Activated CD8-positive, alpha-beta memory T cell treated with anti-CD3 and anti-CD28 coated beads for 1 hour (primary cell): ENCODE data around the gene CCDC3.
"Not testable (repeated sequence)": the region's sequence is repeated elsewhere in the genome, so short reads cannot be mapped to it uniquely, and the experiment has no call there.

Experiments
- DNase-seq, 2 donors: peaks; one replicate each; pipeline ENCODE4 v3.0.0-alpha.2; 2020; ENCODE audit warnings: low read depth in 1 of 2; ENCODE audit errors: extremely low read depth in 1 of 2

CCDC3 gene

DNA sequence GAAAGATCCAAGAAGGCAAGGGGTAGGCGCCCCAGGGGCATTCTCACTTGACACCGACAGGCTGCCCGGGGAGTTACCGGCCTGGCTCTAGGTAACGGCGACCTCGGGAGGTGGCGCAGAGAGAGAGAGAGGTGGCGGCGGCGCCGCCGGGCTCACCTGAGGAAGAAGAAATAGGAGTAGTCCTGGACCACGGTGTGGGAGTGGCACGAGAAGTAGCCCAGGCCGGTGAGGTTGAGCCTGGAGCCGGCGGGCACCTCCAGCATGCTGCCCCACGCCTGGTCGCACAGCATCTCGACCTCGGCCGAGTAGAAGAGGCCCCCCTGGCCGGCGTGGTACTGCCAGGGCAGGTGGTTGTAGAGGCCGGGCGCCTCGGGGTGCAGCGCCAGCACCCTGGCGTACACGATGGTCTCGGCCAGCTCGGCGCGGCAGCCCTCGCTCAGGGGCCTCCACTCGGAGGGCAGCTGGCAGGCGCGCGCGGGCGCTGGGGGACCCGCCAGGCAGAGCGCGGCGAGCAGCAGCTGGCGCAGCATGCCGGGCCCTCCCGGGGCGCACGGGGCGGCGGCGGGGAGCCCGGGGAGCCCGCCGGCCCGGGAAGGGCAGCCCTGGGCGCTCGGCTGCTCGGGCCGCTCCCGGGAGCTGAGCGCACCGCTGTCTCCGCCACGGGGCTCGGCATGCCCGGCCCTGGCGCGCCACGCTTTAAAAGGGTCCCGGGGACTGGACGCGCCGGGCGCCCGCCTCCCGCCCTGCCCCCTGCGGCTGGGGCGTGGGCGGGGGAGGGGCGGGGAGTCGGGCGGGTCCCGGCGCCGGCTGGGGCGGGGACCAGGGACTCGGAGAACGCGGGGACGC lies at the start of gene CCDC3:
Gene CCDC3 (minus strand): TSS at position 673 of the 846 bp plus-strand sequence. CDS start 143 bp downstream, at position 530.
- DNase-seq: no peak

DNA sequence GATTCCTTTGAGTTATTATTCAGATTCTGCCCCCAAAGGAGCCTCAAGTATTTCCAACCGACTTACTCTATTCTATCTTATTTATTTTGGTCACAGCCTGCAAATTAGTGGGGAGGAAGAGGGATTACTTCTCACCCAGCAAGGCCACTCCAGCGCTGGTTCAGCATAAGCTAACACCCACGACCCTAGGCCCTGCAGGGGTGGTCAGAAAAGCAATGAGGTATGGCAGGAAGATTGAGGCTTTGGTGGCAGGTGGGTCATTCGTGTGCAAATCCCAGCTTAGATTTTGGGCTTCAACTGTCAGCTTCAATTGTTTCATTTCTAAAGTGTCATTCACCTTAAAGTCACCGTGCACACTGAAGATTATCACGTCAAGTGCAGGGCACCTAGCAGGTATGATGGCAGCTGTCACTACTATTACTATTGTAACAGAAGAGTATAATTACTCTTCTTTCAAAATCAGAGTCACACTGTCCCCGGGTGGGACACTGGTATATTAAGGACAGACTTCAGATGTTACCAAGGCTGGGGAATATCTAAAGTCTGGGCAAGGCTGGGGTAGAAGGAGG lies 49.7 kb upstream of the CCDC3 start:
- DNase-seq: no peak

DNA sequence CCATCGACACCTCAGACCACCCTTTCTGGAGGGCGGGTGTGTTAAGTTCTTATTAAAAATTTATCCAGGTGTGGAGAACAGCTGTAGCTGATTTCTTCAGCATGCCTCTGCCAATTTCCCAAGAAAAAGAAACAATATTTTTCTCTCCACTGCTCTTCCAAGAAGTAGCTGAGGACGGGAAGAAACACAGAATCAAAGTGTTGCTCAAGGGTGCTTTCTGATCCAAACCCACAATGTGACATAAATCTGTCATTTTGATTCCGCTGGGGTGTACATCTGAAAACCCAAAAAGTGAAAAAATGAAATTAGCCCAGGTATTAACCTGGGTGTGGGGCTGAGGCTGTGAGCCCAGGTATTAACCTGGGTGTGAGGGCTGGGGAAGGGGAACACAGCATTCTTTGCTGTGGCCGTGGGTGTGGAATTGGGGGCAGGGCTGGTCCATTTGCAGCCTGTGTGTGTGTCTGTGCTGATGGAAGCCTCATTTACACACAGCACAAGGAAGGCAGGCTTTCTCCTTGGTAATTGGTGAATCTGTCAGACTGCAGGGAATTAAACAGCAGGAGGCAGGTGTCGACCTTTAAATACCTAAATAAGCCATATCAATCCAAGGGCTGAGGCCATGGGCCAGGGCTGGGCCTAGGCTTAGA lies 48.4 kb upstream of the CCDC3 start:
- no peak for DNase-seq

DNA sequence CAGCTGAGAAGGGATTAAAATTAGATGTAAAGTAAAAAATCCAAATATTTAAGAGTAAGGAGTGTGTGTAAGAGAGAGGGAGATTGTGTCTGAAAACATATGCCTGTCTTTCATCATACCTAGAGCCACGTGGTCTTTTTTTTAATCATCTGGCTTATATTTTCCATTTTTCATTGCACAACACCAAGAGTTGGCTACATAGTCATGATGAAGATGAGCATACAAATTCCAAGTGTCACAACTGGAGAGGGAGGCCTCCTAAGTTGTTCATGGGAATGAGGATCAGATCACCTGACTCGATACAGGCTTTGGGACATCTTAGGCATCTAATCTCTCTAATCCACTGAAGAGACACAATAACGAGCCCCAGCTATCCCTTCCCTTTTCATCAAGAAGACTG lies 47.2 kb upstream of the CCDC3 start:
- DNase-seq: no peak

DNA sequence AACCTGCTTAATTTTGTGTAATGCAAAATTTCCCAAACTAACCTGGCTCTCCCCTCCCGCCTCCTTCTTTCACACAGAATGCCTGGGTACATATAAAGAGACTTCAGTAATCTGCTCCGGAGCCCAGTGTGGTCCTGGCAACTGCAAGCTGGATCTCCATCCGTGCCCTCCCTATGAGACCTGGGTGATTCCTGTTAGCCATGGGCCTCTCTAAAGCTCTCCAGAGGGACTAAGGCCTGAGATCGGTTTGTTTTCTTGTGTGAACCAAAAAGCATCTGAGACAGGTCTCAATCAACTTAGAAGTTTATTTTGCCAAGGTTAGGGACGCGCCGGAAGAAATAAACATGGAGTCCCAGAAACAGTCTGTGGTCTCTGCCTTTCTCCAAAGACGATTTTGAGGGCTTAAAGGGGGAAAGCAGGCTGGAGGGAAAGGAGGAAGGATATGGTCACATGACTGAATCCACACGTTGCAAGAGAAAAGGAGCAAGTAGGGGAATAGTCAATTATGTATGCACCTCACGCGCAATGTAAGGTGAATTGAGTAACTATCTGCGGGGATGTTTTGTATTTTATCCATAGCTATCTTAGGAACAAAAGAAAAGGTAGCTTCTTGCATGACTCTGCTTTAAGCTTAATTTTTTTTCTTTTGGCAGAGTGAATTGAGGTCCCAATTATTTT lies 46.2 kb upstream of the CCDC3 start:
- no peak for DNase-seq

DNA sequence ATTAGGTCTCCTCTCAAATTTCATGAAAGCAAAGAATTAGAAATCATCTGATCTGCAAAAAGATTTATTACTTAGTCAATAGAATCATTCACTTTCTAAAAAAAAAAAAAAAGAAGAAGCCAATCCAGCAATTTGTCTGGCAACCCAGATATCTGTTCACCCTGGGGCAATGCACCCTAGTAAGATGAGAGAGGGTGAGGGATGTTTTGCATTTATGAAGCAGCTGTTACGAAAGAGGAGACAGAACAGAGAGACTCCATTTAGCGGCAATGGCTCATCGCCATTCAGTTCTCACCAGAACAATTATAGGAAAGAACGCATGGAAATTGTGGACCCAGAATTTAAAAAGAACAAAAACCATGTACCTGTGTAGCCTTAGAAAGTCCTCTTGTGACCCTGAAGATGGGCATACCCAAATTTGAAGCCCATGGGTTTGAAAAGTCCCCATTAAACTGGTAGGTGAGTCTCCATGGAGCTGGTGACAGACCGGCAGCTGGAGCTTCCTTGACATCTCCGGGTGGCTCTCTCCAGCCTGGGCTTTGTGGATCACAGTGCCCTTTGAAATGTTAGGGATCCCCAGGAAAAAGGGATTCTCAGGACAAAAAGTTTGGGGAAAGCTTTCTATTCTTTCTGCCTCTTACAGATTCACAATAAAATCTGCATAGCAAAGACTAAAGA lies 45.5 kb upstream of the CCDC3 start:
- no peak for DNase-seq

DNA sequence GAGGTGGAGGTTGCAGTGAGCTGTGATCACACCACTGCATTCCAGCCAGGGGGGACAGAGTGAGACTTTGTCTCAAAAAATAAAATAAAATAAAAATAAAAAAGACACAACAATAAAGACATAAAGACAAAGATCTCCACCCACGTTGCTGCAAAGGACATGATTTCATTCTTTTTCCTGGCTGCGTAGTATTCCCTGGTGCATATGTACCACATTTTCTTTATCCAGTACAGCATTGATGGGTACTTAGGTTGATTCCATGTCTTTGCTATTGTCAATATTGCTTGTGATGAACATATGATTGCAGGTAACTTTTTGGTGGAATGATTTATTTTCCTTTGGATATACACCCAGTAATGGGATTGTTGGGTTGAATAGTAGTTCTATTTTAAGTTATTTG lies 42.0 kb upstream of the CCDC3 start:
- no peak for DNase-seq

DNA sequence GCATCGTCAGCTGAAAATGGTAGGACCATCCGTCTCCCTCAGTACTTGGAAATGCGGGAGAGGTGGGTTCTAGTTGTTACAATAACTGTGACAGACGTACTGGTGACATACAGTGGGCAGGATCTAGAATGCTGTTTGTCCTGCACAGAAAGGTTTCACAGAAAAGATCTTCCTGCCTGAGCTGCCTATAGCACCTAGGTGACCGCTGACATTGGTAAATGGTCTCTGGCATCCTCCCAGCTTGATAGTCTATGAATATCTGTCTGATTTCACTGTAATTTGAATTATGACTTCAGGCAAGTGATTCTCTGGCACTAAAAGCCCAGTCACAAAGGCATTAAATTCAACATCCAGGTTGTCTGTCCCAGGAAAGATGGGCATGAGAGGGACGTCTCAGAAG lies 38.2 kb upstream of the CCDC3 start:
- no peak for DNase-seq

DNA sequence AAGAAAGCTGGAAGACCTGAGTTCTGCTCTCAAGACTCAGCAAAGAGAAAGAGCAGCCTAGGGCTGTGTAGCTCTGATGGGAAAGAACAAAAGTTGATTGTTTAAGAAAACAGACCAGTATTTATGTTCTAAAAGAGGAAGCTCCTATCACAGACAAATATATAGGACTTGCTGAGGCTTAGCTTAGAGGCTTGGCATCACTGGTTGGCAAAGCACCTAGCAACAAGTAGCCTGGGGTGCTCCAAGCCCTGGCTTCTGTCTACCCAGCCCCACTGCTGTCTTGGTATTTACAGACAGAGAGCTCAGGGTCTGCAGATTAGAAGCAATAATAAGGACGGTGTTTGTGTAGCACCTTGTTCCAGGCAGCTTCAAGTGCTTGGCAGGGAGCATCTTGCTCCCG lies 36.9 kb upstream of the CCDC3 start:
- DNase-seq: no peak

DNA sequence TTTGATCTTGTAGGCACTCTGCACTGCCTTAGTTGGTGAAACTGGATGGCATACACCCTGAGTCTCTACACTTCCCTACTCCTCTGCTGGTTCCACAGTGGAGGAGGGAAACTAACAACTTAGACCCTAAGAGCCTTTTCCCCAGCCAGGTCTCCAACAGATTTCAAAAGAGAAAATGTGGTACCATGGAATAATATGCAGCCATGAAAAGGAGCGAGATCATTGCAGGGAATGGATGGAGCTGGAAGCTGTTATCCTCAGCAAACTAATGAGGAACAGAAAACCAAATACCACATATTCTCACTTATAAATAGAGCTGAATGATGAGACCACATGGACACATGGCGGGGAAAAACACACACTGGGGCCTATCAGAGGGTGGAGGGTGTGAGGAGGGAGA lies 36.3 kb upstream of the CCDC3 start:
- no peak for DNase-seq

DNA sequence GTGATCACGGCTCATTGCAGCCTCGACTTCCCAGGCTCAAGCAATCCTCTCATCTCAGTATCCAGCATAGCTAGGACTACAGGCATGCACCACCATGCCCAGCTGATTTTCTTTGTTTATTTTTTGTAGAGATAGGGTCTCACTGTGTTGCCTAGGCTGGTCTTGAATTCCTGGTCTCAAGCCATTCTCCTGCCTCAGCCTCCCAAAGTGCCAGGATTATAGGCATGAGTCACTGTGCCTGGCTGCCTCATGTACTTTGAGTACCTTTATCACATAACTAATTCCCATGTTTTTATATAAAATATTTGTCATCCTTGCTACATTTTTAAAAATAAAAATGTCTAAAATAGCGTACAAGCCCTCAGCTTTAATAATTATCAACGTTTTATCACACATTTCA lies 35.3 kb upstream of the CCDC3 start:
- no peak for DNase-seq

DNA sequence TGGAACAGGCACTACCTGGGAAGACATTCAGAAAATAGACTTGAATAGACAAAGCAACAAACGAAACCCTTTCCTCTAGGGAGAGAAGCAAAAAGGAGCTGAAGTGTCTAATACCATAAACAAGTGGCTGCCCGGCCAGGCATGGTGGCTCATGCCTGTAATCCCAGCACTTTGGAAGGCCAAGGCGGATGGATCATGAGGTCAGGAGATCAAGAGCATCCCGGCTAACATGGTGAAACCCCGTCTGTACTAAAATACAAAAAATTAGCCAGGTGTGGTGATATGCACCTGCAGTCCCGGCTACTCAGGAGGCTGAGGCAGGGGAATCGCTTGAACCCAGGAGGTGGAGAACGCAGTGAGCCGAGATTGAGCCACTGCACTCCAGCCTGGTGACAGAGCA lies 34.2 kb upstream of the CCDC3 start:
- DNase-seq: not testable (repeated sequence)

DNA sequence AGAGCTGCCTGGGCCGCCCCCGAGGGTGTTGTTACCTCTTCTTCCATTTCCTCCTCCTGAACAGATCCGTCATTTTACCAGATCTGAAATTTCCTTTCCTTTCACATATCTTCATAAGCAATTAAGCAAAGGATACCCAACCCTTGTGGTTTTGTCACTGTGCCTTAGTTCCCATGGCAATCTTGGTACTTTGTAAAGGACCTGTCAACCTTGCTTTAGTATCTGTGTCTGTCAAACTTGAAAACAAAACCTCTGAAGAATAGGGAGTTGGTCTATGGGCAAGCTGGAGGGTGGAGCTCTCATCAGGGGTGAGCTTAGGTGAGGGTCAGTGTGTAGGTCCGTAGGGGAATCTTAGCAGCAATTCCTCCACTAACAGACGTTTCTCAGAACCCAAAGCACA lies 25.4 kb upstream of the CCDC3 start:
- DNase-seq: no peak

DNA sequence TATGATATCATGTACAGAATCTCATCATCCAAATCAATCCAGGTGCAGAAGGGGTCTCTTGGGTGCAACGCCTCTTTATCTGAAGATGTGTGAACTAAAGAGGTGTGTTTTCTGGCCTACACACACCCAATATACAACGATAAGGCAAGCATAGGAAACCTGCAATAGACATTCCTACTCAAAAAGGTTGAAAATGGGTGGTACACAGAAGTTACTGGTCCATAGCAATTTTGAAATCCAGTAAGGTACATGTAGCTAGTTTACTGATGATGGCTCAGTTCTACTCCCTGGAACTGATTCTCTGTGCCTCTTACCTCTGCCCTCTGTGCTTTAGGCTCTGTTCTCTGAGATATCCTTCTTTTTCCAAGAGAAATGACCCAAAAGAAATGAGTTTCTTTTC lies 22.2 kb upstream of the CCDC3 start:
- DNase-seq: no peak

DNA sequence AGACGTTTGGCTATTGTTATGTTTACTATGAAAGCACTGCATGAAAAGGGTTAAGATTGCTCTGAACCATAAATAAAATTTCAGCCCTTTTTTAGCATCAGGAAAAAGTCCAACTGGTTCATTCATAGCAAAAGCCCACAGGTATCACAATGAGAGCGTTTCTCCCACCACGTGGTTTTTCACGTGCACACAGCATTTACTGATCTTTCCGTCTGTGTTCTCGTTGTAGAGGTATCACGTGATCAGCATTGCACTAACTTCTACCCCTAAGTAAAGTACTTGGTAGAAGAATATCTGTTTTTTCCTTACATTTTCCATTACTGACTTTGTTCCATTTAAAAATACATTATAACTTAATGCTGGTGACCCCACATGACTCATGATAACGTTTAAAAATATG lies 17.8 kb upstream of the CCDC3 start:
- no peak for DNase-seq

DNA sequence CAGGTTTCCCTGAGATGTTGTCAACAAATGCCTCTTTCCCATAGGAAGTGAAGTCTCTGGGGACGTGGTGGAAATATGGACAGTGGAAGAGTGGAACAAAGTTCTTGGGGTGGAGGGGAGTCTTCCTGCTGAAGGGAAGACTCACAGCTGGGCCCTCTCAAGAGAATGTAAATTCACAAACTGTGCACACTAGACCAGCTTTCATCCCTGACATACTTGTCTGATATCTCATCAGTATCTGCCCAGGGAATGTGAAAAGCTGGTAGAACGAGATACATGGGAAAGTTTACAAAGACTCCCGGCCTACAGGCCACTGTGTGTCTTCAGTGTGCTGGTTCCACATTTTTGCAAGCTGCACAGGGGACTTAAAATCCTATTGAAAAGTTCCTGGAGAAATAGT lies 16.7 kb upstream of the CCDC3 start:
- DNase-seq: no peak

DNA sequence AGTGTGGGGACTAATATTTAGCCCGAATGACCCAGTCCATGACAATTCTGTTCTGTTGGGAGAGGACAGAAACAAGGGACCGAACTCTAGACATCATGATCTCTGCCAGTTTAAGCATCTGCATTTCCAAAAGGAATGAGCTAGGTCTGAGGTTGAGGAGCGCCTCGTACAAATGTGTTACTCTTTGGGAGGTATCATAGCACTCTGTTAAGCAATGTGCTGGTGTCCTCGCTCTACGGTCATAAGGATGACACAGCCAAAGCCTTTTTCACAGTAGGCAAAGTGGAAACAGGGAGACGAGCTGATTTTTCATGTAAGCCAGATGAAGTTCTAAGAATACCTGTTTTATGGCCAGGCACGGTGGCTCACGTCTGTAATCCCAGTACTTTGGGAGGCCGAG lies 15.4 kb upstream of the CCDC3 start:
- no peak for DNase-seq

DNA sequence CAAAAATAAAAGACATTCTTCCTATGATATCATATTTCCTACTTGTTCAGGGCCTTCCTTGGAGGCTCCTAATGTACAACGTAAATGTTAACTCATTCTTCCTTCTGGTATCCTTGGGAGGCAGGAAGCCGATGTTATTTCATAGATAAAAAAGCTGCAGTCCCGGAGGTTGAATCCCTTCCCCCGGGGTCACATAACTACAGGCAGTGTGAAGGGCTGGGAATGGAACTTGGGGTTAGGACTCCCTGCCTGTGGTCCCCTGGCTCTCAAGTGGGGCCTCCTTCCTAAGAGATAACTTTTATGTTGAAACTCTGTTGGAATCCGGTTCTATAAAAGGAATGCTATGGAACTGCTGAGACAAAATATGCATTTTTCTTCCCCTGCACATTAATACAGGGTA lies 14.9 kb upstream of the CCDC3 start:
- DNase-seq: no peak

DNA sequence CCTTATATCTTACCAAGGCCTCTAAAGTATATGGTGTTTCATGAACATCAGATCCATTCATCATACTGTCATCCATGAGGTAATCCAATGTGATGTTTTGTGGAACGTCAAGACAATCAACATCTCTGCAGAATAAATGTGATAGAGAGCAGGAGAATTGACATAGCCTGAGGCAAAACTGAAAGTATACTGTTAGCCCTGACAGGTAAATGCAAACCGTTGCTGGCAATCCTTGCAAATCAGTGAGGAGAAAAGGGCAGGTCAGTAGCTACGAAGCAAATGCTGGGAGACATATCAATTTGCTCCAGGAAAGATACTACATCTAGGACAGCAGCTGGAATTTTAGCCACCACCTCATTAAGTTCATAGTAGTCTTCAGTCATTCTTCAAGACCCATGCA lies 4.5 kb upstream of the CCDC3 start:
- no peak for DNase-seq

DNA sequence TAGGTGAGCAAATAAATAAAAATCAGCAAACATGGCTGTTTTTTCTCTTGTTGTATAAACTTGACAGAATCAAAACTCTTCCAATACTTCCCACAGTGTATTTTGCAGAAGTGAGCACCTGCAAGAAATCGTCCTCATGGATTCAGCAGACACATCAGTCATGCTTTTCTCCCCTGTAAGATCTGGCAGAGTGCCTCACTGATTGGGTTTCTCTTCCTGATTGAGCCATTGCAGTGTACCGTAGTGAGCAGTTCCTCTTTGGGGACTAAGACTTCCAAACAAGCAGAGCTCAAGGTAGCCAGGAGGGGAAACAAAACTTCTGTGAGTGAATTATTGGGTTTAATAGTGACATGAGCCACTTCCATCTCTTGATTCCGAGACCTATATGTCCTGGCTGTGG lies 2.2 kb upstream of the CCDC3 start:
- DNase-seq: no peak

DNA sequence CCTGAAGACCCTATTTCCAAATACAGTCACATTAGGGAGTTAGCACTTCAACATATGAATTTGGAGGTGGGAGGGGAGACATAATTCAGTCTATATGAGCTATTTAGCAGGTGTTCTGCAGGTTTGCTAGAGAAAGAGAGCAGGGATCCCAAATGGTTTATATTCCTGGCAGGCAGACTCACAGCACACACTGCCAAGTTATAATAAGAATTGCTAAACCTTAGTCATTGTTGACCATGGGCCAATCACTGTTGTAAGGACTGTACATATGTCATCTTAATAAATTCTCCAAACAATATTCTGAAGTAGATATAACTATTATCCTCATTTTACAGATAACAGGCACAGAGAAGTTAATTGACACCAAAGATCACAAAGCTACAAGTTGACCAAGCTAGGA lies 1.5 kb upstream of the CCDC3 start:
- no peak for DNase-seq
